ENCODE results near the gene ZNF185. TPM values are rescaled to one million over a fixed set of nuclear protein-coding genes. Genes with fewer than 3 reads are reported as not detected.
A peak's percentile ranks its signal among the peaks of the same experiment; 100 is the strongest.

Gene ZNF185
- total RNA-seq (ENCODE audit: insufficient read depth, low replicate concordance): 25.3 TPM

DNA sequence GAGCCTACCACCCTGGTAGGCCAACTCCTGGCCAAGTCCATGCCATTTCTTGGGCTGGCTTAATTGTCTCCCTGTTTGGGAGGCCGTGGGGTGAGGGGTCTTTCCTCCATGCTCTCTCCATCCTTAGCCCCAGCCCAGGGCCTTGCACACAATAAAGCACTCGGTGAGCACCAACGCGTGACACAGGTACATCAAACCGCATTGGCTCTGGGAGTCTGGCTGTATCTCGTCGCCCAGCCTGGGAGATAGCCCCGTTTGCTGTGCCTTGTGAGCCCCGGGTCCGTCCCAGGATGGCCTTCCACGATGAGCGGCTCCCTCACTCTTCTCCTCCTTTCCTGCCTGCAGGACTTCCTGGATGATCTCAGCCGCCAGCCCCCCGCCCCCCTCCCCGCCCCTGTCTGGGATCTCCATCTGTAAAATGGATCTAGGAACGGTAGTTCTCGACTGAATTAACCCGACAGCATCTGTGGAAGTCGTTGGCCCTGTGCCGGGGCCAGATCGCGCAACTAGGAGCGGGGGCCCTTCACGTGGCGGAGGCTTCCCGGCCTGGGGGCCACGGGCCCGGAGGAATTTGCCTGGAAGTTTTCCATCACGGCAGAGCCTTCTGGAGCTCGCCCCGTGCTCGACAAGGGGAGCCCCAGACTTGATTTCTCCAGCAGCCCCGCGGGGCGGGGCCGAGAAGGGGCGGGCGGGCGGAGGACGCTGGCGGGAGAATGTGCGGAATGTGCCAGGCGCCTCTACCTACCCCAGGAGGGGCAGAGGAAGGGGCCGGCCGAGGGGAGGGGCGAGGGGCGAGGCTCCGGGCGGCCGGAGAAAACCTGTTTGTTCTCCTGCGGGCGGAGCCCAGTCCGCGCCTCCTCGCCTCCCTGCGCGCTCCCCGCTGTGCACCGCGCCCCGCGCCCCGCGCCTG lies at the start of gene ZNF185:
ZNF185 (plus strand) TSS at position 846 of the 910 bp plus-strand sequence. CDS start 16,423 bp downstream, outside the sequence.
- peak; percentile 76 for DNase-seq (ENCODE audit: low spot score)

DNA sequence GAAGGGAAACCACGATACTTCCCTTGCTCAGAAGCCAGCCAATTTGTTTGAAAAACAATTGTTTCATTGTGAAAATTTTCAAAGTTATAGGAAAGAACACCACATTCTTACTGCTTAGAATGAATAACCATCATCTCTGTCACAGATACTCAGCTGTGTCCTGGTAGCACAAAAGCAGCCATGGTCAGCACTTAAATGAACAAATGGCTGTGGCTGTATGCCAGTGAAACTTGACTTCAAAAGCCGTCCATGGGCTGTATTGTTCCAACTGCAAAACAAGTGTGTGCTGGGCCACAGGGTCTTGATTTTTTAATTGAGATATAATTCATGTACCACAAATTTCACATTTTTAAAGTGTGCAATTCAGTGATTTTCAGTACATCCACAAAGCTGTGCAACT lies 47.4 kb upstream of the ZNF185 start:
- no peak for DNase-seq (ENCODE audit: low spot score)

DNA sequence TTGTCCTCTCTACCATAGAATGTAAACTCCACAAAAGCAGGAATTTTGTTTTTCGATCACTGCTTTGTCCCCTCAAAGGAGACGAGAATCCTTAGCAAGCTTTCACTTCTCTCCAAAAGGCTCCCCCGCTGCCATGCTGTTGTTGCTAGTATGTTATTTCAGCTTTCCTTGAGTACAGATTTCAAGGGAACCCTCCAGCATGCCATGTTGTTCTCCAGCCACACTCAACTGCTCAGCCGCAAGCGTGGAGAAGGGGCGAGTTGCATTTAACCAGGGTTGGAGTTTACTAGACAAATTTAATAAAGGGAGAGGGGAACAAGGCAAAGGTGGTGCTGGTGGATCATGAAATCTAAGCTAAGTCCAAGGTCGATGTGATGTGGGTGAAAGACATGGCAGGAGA lies 43.9 kb upstream of the ZNF185 start:
- DNase-seq (ENCODE audit: low spot score): no peak

DNA sequence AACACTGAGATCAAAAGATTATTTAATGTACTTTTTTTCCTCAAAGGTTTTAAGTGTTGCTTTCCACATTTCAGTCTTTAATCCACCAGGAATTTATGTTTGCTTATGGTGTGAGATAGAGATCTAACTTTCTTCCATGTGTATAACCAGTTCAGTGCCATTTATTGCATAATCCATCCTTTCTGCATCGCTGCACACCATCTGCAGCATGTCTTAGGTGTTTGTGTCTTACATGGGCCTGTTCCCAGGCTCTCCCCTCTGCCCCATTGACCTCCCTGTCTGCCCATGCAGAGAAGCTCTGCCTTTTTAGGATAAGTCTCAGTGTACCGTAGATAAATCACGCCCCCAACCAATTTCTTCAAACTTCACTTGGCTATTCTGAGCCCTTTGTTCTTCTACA lies 36.8 kb upstream of the ZNF185 start:
- DNase-seq (ENCODE audit: low spot score): no peak

DNA sequence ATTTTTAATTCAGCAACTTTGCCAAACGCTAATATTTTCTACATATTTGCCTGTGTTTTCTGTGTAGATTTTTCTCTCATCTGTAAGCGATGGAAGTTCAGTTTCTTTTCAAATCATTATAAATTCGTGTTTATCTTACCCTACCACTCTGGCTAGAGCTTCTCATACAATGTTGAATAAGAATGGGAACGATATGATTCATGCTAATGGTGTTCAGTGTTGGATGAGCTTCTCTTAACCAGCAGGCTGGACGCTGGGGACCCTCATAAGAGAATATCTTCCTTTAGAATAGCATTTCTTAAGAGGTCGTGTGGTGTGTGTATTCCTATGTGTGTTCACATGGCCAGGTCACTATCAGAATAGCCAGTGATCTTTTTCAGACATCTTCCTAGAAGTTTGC lies 36.0 kb upstream of the ZNF185 start:
- no peak for DNase-seq (ENCODE audit: low spot score)

DNA sequence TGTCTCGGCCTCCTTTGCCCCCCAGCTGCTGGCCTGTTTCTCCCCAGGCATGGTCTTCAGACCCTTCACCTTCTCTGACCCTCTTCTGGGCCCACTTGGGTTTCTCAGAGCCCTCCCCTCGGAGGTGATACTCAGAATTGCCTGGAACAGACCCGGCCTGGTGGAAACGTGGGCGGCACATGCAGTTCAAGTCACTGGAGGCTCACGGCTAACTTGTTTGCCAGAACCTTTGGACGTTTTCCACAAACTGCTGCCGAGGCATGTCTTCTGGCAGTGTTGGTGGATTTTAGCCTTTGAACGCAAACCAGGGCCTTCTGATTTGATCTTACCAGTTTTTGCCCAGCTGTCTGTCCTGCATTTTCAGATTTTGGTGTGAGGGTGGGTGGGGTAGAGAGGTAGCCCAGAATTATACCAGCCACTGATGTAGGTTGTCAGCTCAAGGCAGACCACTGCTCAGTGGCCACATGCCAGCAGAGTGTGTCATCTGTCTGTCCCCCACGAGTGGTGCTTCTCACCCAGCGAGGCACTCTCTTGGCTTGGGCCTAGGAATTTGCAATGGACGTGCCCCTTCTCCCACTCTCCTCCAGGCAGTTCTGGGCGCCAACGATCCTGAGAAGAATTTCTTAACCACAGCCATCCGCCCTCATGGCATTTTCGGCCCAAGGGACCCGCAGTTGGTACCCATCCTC lies 32.5 kb upstream of the ZNF185 start:
- no peak for DNase-seq (ENCODE audit: low spot score)

DNA sequence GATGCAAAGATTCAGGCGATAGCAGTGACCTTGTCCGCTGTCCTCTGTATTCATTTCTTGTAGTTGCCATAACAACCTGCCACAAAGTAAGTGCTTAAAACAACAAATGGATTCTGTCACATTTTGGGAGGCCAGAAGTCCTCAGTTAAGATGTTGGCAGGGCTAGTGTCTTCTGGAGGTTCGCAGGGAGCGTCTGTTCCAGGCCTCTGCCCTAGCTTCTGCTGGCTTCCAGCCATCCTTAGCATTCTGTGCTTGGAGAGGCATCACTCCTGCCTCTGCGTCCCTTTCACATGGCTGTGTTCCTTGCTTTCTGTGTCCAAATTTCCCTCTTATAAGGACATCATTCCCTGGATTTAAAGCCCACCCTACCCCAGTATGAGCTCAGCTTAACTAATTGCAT lies 31.5 kb upstream of the ZNF185 start:
- no peak for DNase-seq (ENCODE audit: low spot score)

DNA sequence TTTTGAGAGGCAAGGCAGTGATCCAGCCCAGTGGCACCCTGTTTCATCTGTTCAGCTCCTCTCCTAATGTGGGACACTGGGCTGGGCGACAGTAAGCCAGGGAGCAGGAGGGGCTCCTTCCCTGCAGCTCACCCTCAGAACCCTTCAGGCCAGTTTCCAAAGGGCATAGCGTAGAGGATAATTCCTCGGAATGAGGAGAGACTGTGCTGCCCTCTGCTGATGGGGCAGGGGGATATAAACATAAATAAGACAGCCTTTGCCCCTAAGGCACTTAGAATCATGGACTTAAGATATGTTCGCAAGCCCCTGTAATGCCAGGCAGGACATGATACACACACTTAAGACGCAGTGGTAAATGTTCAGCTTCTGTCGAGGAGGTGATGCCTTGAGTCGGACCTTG lies 27.9 kb upstream of the ZNF185 start:
- no peak for DNase-seq (ENCODE audit: low spot score)

DNA sequence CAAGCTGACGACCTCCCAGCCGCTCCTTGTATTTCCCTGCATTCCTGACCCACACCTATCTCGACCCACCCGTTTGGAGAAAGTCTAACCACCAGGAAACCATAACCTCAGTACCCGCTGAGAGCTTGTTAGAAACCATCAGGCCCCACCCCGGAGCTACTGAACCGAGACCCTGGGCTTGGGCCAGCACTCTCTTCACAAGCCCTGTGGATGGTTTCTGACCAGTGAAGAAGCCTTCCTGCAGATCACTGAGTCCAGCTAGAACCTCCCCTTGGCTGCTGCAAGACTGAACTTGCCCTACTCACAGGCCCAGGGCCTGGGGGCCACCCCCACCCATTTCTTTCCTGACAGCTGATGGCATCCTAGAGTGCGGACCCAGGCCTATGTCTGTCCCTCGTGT lies 26.6 kb upstream of the ZNF185 start:
- DNase-seq (ENCODE audit: low spot score): no peak

DNA sequence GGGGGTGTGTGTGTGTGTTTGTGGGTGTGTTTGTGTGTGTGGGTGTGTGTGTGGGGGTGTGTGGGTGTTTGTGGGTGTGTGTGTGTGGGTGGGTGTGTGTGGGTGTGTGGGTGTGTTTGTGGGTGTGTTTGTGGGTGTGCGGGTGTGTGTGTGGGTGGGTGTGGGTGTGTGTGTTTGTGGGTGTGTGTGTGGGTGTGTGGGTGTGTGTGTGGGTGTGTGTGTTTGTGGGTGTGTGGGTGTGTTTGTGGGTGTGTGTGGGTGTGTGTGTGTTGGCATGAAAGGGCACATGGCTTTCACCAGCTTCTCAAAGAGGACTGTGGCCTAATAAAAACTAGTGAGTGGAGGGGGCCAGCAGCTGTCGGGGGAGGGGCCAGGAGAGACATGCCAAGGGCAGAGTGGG lies 25.3 kb upstream of the ZNF185 start:
- DNase-seq (ENCODE audit: low spot score): no peak

DNA sequence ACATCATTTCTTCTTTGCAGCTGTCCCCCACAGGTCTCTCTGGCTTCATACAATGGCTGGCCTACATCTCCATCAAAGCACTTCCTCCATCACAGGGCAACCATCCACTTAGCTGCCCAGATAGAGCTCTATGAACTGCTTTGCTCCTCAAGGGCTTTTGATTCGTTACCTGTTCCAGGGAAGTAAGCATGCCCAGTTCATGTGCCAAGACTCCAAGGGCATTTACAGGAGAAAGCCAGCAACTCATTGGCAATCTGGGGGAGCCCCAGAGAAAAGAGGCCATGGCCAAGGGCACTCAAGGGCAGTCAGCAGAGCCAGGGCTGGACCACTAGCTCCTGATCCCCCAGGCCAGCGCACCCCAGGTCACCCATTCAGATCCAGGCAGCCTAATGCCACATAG lies 24.5 kb upstream of the ZNF185 start:
- DNase-seq (ENCODE audit: low spot score): no peak

DNA sequence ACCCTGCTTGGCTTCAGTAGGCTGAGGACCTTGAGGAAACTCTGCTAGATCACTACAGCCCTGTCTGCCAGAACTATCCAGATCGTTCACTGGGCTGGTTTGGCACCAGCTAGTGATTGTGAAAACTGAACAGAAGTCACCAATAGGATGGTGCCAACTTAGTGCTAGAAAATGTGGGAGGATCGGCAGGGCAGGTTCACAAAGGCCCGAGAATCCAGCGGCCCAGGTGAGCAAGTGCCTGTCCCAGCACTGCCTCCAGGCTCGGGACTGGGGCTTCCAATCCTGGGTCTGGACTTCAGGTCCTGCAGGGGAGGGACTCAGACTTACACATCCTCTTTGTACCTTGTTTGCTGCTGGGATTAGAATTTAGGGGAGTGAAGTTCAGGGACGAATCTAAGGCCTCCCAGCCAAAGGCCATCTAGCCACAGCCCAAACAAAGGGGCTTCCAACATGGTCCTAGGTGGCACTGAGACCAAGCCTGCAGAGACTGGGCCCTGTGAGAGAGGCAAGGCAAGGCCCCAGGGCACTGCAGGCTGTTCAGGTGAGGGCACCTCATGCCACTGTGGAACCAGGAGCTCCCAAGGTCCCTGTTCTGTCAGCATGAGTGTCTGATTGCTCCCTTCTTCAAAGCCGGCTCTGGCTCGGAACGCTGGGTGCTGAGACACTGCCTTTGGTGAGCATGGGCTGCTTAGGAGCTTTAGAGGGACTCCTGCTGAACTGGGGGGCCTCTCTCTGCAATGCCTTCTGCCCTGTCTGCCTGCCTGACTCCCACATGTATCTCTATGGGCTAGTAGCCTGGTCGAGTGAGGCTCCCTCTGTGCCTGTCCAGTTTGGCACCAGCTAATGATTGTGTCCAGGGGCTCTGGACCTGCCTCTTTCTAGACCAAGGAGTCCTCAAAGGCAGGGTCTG lies 20.7 kb upstream of the ZNF185 start:
- no peak for DNase-seq (ENCODE audit: low spot score)

DNA sequence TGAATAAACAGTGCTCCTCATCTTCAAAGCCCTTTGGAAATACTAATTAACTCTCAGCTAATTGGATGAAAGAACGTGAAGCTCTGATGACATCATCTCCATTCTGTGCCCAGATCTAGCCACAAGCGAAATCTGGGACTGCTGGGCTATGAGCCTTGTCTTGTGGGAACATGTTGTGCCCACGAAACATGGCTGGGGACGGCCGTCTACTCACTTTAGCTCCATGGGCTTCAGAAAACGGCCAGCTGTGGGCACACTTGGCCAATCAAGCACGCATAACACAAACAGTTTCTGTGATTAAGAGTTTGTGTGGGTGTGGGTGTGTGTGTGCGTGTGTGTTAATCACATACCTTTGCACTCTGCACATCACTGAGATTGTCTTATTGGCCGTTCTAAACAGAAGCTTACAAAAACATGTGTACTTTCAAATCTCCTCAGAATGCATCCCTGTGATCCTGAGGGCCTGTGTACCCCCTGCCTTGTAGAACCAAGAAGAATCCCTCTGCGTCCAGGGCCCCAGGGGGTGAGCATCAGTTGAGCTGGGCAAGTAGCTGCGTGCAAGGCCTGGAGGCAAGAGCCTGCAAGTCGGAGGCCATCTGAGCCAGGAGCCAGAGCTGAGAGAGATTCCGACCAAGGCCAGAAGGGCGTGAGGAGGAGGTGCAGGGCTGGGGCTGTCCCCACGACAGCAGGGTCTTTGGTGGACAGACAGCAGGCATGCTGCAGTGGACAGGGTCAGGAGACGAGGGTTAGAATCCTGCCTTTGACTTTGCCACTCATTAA lies 18.7 kb upstream of the ZNF185 start:
- no peak for DNase-seq (ENCODE audit: low spot score)

DNA sequence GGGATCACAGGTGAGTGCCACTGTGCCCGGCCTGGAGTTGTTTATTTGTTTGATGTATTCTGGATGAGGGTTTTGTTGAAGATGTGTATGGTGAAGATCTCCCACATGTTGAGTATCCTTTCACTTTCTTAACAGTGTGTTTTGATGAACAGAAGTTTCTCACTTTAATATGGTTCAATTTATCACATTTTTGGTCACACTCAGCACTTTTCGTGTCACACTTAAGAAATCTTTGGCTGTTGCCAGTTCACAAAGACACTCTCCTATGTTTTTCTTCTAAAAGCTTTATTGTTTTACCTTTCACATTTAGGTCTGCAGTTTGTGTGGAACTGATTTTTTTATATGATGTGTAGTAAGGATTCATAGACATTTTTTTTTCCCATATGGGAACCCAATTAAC lies 16.6 kb upstream of the ZNF185 start:
- no peak for DNase-seq (ENCODE audit: low spot score)

DNA sequence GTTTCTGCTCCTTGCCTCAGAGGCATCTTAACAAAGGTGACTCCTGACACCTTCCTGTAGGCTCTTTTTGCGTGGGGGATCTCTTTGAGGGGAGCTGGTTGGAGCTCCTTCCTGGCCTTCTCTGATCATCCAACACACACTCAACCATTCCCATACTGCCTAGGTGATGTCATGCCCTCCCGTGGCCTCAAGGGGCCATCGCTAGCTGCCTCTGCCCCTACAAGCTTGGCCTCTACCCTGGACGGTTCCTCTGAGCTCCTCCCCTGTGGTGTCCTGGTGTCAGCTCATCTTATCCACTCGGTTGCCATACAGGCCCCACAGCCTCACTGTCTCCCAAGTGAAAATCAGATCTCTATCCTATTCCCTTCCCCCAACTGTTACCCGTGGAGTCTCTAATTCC lies 13.7 kb upstream of the ZNF185 start:
- DNase-seq (ENCODE audit: low spot score): no peak

DNA sequence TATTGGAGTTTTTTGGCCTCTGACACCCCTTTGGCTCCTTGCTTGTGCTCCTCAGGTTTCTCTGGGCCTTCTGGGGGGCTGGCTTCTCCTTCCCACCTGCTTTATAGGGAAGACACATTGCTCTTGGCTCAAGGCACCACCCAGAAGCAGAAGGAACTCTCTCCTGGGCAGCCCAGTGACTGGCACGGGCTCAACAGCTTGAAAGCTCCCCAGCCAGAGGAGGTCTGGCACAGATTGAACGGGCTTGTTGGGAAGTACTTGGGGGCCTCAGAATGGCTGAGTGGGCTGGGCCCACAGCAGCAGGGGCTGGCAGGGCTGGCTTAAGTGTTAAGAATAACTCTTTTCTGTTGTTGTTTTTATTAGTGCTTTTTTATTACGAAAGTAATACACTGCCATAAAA lies 11.2 kb upstream of the ZNF185 start:
- no peak for DNase-seq (ENCODE audit: low spot score)

DNA sequence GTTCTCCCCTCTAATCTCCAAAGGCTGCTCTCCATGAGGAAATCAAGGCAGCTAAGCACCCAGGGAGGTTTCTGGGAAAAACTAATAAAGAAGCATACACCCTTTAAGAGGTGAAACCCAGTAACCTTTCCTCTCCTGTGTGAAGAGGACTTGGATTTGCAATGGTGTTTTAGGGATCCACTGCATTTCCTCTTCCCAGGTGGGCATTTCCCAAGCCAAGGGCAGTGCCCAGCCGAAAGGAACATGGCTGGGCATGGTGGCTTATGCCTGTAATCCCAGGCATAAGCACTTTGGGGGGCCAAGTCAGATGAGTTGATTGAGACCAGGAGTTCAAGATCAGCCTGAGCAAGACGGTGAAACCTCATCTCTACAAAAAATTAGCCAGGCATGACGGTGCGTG lies 5.4 kb upstream of the ZNF185 start:
- DNase-seq (ENCODE audit: low spot score): no peak

DNA sequence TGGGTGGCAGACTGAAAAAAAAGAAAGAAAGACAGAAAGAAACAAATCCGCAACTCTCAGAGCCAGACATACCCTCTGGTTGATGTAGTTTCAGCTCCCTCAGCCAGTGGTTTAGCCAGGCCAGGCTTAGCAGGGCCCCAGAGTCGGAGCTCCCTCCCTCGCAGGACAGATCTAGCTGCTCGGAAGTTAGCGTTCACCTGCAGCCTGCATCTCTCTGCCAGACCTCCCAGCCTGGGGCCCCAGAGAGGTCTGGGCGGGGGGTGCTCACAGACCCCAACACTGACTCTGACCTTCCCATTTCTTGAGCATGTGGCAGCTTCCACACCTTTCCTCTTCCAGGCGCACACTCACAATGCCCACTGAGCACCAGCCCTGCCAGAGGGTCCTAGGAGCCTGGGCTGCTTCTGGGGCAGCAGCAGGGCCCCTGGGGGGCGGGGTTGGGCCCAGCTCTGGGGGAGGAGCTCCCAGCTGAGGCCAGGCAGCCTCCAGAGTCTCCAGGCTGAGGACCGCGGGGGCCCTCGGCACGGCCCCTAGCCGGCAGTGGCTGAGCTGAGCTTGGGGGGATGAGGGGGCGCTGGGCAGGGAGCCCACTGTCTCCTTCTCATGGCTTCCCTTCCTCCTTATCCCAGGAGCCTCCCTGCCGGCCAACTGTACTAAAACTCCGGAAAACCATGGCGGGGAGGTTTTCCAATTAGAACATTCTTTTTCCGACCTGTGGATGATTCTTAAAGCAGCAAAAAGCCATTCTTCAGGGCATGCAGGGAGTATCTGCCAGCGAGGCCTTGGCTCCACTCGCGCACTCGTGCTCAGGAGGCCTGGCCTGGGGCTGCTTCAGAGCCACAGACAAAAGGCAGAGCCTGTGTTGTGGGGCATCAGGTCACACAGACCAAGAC lies 4.6 kb upstream of the ZNF185 start:
- DNase-seq (ENCODE audit: low spot score): peak; percentile 39

DNA sequence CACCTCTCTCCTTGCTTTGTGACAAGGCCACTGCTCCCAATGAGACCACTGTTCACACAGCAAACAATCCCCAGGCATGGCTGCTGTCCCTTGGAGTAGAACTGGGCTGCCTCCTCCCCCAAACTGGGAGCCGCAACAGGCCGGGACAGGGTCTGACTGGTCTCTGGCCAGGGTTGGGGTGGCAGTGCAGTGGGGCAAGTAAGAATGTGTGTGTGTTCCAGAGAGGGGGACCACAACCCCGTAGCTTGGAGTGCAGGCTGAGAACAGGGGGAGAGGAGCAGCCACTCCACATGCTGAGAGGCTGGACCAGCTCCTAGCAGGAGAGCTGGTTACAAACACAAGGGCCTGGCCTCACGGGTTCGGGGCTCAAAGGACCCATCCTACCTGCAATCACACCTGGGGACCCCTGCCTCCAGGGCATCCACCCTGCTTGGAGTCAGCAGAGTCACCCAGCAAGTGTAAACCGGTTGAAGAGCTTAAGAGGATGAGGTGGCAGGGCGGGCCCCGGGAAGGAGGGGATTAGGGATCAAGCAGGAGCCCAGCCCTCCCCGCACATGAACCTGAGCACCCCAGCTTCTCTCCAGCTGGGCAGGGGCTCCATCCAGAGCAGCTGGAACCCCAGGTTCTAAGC lies 3.8 kb upstream of the ZNF185 start:
- DNase-seq (ENCODE audit: low spot score): peak; percentile 38

DNA sequence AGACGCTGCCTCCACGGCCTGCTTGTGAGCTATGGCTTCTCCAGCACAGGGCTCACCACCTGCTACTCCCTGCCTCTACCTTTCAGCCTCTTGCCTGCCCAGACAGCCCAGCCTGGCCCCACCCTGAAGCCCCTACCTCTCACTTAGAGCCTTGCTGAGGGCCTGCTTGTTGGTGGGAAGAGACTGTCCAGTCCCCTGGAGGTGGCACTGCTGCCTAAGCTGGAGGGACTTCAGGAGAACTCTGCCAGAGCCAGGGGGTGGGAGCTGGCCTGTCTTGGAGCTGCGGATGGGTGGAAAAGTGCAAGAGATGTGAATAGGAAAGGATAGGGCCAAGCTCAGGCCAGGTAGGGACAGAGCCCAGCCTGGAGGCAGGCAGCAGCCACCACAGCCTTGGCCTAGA lies 2.7 kb upstream of the ZNF185 start:
- no peak for DNase-seq (ENCODE audit: low spot score)
